Measurements from ENCODE around the gene BRINP2.

BRINP2 gene

GRCh38 chr1:177170756-177171535, at the start of gene BRINP2:
Gene BRINP2 (plus strand): TSS chr1:177170958. CDS start chr1:177229877, 58,919 bp downstream.
- DNase-seq (ENCODE audit: low read depth in 2 of 2) = no peak

DNA sequence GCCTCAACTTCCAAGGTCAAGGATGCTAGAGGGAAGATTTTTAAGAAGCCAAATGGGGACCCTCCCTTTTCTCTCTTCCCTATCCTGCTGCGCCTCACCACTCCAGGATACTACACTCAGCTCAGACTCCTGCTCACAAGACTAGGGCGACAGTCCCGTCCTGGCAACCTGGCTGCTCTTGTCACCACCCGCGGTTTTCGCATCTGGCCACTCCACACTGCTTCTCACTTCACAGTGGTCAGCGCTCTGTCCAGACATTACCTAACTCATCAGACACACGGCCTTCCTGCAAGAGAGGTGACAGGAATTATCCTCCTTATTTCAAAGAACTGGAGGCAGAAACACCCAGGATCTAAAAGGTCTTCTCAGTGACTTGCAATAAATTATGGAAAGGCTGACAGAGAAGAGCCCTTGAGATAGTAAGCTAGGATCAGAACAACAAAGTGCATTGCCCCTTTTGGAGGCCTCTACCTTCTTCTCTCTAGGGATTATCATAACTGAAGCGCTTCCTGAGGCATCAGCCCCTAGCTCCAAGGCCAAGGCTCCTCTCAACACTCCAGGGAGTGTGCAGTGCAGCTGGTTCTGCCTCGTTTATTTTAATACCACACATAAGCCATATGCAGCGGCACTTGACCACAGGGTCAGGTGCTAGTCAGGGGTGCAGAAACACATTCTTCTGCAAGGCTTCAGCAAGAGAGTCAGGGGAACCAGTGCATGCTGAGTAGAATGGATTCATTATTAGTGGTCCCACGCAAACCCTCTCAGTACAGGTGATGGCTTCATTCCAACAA, 48.1 kb upstream of the BRINP2 start:
- DNase-seq (ENCODE audit: low read depth in 2 of 2) = no peak

DNA sequence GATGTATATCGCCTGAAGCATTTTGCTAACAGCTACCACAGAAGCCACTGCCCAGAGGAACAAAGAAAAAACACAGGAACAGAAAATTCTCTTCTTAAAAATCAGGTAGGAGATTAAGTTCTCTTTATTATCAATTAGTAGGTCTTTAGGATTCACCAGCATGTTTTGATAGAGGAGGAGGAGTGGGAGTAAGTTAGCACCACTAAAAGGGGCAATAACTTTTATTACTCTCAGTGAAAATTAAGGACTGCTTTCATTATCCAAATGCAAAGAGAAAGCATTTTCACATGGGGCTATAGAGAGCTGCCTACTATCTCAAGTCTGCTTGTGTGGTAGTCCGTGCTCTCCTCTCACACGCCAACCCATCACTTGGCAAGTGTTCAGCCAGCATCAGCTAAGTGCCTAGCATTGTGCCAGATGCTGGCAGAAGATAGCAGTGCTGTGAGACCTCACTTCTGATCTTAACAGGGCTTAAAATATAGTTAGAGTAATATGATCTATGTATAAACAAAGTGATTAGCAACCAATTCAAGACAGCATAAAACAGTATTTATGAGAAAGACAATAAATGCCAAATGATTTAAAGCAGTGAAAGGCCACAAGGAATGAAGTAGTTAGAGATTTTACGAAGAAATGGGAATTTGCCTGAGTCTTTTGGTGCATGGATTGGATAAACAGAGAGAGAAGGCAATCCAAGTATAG, 46.0 kb upstream of the BRINP2 start:
- DNase-seq (ENCODE audit: low read depth in 2 of 2) = no peak

- no peak for DNase-seq (ENCODE audit: low read depth in 2 of 2)
These were observed 44.5 kb upstream of the BRINP2 start for GRCh38 chr1:177126267-177126666.

DNA sequence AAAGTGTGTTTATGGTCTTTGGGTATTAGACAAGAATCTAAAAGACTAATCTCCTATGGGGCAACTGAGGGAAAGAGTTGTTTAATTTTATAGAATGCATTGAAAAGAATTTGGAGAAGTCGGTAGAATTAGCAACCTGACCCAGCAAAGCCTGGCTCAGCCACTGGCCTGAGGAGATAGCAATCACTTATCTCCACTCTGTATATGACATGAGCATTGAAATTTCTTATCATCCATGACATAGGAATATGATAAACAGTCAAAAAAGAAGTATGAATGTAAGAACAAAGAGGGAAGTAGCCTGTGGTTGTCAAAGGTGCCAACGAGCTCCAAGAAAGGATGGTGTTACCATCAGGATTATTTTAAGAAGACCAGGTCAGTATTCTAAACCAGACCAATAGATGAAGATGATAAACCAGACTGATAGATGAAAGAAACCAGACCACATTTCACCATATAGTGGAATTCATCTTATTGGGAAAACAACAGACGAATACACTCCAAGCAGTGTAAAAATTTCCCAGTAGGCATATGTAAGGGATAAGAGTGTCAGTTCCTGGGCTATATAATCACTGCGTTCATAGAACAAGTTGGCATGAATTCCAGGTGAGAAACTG, 42.0 kb upstream of the BRINP2 start:
- DNase-seq (ENCODE audit: low read depth in 2 of 2) = no peak

DNA sequence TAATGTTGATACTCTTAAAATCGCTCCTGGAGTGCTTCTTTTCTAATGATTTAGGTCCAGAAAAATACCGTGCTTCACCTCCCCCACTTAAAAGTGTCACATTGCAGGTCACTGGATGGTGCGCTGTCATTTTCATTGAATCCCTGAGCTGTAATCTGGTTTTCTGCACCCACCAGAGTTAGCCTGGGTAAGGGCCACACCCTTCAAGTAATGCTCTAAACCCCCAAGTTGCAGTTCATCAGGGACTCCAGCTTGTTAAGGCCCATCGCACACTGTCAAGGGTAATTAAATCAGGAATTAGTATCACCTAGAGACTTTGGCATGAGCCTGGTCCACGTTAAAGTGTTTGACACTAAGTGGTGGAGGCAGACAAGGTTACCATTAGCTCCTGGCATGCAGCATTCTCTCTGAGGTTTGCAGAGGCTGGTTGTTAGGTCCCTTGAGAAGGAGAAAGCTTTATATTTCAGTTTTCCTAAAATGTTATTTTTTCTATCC, 40.3 kb upstream of the BRINP2 start:
- no peak for DNase-seq (ENCODE audit: low read depth in 2 of 2)

DNA sequence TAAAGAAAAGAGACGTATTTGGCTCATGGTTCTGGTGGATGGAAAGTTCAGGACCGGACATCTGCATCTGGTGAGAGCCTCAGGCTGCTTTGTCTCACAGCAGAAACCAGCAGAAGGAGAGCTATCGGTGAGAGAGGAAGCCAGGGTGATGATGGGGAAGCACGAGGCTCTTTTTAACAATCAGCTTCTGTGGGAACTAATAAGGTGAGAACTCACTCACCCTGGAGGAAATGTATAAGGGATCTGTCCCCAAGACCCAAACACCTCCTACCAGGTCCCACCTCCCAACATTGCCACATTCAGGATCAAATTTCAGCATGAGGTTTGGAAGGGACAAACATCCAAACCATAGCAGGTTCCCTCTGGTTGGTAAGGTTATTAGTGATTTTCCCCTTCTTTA, 39.0 kb upstream of the BRINP2 start:
- DNase-seq (ENCODE audit: low read depth in 2 of 2) = no peak

DNA sequence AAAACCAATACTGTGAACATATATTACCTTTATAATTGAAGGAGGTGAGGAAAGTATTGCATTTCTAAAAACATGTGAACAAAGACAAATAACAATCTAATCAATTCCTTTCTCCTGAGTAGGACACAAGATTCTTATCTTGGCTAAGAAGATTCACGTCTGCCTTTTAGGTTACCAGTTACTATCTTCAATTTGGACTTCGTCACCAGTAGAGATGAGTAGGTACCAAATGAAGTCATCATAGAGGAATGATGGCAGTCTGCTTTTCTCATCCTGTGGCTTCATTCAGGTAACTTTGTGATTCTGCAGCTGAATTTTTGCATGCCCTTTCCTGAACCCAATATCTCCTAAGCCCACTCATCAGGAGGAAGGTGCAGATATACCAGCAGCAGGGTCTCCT, 38.6 kb upstream of the BRINP2 start:
- no peak for DNase-seq (ENCODE audit: low read depth in 2 of 2)

DNA sequence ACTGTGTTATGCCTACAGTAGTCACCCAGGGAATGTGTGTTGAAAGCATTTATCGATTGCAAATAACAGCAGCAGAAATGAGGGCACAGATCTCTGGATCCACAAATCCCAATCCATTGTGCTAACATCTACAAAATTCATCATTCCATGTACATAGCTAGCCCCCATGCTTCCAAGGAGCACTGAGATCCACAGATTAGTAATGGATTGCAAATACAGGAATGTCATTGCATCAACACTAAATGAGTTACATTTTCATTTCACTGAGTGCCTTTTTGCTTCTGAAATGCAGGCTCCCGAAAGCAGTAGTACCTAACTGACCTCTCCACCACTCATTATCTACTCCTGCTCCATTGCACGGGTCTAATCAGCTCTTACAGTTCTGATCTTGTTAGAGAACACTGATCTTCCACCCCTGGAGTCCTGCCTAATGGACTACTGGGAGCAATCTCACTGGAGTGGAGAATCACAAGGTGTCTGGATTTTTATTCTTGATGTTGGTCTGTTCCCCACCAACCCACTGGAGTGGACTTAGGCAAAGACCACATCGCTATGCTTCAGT, 36.7 kb upstream of the BRINP2 start:
- DNase-seq (ENCODE audit: low read depth in 2 of 2) = no peak

DNA sequence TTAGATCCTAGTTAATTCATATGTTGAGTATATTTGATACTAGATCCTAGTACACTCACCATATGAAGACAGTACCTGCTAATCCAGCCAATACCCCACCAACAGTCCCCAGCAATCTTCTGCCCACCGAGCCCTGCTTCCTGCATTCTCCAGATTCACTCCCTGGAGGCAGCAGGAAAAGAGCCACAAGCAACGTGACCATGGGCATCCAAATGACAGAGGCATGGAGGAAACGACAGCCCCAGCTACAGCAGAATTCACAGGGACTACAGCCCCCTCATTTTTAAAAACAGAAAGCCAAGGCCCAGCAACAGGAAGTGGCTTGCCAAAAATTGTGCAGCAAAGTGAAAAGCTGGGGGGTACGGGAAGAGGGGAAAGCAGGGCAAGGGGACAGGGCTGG, 35.5 kb upstream of the BRINP2 start:
- no peak for DNase-seq (ENCODE audit: low read depth in 2 of 2)

DNA sequence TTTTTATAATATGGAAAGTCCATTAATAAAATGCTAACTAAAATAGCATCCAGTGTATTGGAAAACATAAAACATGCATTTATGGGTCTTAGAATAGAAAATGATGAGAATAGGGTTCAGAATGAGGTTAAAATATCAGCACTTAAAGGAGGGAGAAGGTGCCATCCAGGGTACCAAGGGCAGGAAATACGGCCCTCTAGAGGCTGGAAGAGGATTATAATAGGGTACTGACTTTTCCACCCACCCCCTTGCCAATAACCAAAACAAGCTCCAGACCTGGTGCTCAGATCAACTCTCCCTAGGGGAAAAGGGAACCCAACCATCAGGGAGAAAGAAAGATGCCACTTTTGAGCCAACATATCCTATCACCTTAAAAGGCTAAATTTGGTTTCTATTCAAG, 32.9 kb upstream of the BRINP2 start:
- no peak for DNase-seq (ENCODE audit: low read depth in 2 of 2)

GRCh38 chr1:177138347-177138746, 32.4 kb upstream of the BRINP2 start:
- no peak for DNase-seq (ENCODE audit: low read depth in 2 of 2)

DNA sequence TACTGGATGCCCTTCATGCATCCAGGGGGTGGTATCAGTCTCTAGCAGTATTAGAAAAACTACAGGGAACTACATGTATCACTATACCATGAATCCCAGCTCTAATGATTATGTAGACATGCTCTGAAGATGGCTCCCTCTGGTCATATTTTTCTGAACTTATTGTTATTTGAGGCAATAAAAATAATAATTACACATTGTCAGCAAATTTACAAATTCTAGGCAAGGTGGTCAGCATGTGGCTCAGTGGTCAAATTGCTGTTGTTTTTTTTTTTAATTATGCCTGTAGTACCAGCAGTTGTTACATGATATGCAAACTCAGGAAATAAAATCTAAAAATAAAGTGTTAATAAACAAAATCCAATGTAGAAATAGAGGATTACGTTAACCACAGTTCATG, 28.7 kb upstream of the BRINP2 start:
- no peak for DNase-seq (ENCODE audit: low read depth in 2 of 2)

DNA sequence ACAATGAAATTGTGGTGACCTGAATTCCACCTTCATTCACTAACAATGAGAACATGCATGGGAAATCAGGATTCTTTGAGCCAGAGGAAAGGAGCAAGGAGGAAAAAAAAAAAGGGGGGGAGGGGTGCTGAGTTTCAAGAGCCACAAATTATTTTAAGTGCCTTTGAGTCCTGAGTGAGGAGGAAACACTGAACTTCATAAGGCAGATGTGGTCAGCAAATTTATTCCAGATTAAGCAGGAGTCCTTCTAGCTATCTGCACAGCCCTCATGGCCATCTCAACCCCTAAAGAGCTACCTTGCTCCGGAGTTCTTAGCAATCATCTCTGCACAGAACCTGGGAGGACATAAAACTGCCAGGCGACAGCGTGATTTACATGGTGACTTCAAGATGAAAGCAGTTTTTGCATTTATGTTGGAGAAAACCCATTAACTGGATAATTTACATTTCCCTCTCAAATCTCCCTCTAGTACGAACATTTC, 27.9 kb upstream of the BRINP2 start:
- no peak for DNase-seq (ENCODE audit: low read depth in 2 of 2)

DNA sequence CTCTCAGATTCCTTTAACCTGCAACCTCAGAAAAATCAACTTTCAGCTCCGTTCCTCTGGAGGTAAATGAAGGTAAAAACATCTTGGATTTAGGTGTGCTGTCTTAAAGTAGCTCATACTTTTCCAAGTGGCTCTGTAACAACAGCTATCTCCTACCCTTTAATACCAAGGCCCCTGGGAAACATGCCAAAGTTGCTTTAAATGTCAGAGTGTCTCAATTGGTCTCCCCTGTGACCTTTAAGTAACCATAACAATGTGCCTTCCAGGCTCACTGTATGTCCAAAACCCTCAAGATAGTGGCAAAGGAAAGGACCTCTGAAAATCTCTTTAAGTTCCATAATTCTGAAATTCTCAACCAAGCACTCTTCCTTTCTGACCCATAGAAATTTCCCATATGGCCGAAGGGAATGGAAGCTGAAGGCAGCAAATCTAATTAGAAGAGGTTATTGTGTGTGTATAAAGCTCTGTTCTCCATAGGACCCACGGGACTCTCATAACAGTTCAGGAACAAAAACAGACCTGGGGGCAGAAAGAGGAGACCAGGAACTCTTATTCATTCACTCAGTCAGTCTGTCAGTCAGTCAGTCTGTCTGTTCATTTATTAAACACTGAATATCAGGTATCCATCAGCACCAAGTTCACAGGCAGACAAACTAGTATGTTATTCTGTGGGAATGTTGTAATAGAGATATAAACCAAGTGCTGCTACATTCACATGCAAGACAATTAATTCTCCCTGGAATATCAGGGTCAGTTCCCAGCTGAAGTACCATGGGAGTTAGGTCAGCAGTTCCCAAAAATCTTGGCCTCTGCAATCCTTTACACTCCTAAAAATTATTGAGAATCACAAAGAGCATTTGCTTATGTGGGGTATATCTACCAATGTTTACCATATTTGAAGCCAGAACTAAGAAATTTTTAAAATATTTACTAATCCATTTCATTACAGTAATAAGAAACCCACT, 25.4 kb upstream of the BRINP2 start:
- DNase-seq (ENCODE audit: low read depth in 2 of 2) = no peak

GRCh38 chr1:177146499-177146898, 24.3 kb upstream of the BRINP2 start:
- DNase-seq (ENCODE audit: low read depth in 2 of 2) = no peak

DNA sequence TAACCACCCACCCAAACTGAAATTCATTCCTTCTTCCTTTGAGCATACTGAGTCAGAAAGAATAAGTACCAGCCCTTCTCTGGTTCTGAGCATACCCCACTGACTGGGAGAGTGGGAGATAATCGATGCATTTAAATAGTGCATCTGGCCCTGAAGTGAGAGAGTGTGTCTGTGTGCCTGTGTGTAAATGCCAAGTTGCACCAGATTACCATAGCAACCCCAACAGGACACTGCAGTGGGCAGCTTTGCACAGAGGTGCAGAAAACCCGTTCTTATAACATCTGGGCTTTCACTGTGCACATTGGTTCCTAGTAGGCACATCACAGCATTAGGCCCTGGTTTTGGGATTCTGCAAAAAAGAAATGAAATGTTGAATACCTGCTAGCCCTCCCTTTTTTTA, 8.5 kb upstream of the BRINP2 start:
- no peak for DNase-seq (ENCODE audit: low read depth in 2 of 2)

GRCh38 chr1:177163844-177164379, 6.8 kb upstream of the BRINP2 start:
- DNase-seq (ENCODE audit: low read depth in 2 of 2) = no peak

DNA sequence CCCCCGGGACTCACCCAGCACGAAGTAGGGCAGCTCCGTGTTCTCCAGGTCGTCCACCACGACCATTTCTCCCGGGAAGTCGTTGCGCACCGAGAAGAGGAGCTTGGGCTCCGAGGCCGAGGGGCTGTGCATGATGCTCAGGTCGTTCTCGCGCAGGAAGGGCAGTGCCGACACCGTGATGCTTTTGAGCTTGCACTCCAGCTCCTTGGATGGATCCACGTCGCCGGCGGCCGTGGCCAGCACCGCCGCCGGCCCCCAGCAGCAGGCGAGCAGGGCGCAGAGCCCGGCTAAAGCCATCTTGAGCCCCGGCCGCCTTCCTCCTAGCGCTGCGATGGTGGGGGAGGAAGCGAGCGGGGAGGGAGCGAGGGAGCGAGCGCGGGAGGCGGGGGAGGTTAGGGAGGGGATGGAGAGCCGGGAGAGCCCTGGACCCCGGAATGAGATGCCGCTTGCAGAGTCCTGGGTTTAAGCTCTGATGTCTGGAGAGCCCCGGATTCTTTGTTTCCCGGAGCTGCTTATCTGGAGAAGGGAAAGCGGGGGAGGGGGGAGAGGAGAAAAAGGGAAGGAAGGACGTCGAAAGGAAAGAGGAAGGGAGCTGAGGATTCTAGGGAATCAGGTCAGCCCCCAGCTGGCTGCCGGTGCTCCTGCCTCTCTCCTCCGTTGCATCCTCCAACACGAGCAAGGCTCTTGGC, 6.2 kb upstream of the BRINP2 start, which contains the start of gene ASTN1:
Gene ASTN1 (minus strand): TSS at position 333 of the 689 bp plus-strand sequence. CDS start 36 bp downstream, at position 297.
- no peak for DNase-seq (ENCODE audit: low read depth in 2 of 2)

Measured in activated CD4-positive, alpha-beta T cell treated with anti-CD3 and anti-CD28 coated beads for 24 hours (primary cell).